HL-60 (cell line): ENCODE measurements around the gene RAB1B.

Experiments used
- DNase-seq, 2 experiments: peaks; one replicate each; pipeline ENCODE4 v3.0.0-alpha.2; 2010 to 2020; ENCODE audit warnings: low read depth in 1 of 2, low spot score in 1 of 2
- H3K27ac ChIP-seq: fragments of 250-450 bp; sonication (Bioruptor Pico); replicated peaks from 2 replicates; pipeline ENCODE4 v1.5.1; 2020; ENCODE audit warnings: mild to moderate bottlenecking, moderate library complexity
- H3K27me3 ChIP-seq: fragments of 250-450 bp; sonication (Bioruptor Pico); 2 replicates; pipeline ENCODE4 v1.5.1; 2021; ENCODE audit warnings: mild to moderate bottlenecking, moderate library complexity; ENCODE audit not compliant: insufficient read depth, poor library complexity, severe bottlenecking
- H3K4me3 ChIP-seq: replicated peaks from 2 replicates; pipeline ENCODE4 v1.5.1; 2011; ENCODE audit warnings: mild to moderate bottlenecking, control low read depth, low read length; ENCODE audit not compliant: insufficient read depth
- CTCF ChIP-seq: IDR thresholded peaks from one replicate; pipeline ENCODE4 v1.5.1; 2011; ENCODE audit warnings: low read length, control low read depth, inconsistent platforms; ENCODE audit not compliant: insufficient read depth
- GABPA ChIP-seq: IDR thresholded peaks from 2 replicates; pipeline ENCODE4 v1.6.1; 2012; ENCODE audit warnings: low read depth
- POLR2AphosphoS5 ChIP-seq: IDR thresholded peaks from 2 replicates; pipeline ENCODE4 v1.6.1; 2012; ENCODE audit warnings: low read depth
- REST ChIP-seq: IDR thresholded peaks from 2 replicates; pipeline ENCODE4 v1.6.1; 2012; ENCODE audit warnings: low read depth; ENCODE audit not compliant: insufficient replicate concordance
- SPI1 ChIP-seq: IDR thresholded peaks from 2 replicates; pipeline ENCODE4 v1.6.1; 2012; ENCODE audit warnings: low read depth, mild to moderate bottlenecking, borderline replicate concordance

Gene RAB1B

GRCh38 chr11:66233301-66233700 is 35.1 kb upstream of the RAB1B start:
- Histone ChIP-seq H3K27ac (no peak overlapping the region), H3K4me3 (no peak overlapping the region), H3K27me3 (no peaks in the 10 kb centered on the region)
- no peak for DNase-seq
- no peak for TF ChIP-seq CTCF
- no peak for TF ChIP-seq POLR2AphosphoS5
- no peak for TF ChIP-seq REST
- TF ChIP-seq SPI1 = no peak
- TF ChIP-seq GABPA = no peak

- Histone ChIP-seq H3K27ac (no peak overlapping the region), H3K4me3 (no peak overlapping the region), H3K27me3 (no peaks in the 10 kb centered on the region)
- TF ChIP-seq REST (no peak), CTCF (no peak), GABPA (no peak), POLR2AphosphoS5 (no peak), SPI1 (no peak)
- no peak for DNase-seq
These were observed 33.3 kb upstream of the RAB1B start for GRCh38 chr11:66235141-66235540.

GRCh38 chr11:66237867-66238266 is 30.6 kb upstream of the RAB1B start:
- Histone ChIP-seq H3K27ac (no peak overlapping the region), H3K27me3 (no peaks in the 10 kb centered on the region), H3K4me3 (no peak overlapping the region)
- TF ChIP-seq POLR2AphosphoS5 (no peak), CTCF (no peak), GABPA (no peak), REST (no peak), SPI1 (no peak)
- no peak for DNase-seq
